Lower leg skin (tissue), 3 donors: ENCODE results near the gene STARD13.

Experiments
- CTCF ChIP-seq, 3 donors: fragments of 450-650 bp; IDR thresholded peaks; one replicate each; pipeline ENCODE4 v1.5.1; 2016; ENCODE audit warnings: antibody characterized with exemption in 3 of 3, mild to moderate bottlenecking in 3 of 3, moderate library complexity in 2 of 3
- POLR2A ChIP-seq, 2 donors: fragments of 450-650 bp; IDR thresholded peaks; one replicate each; pipeline ENCODE4 v1.6.1; 2016 to 2017; ENCODE audit warnings: antibody characterized with exemption in 2 of 2, mild to moderate bottlenecking in 1 of 2, moderate library complexity in 1 of 2

DNA sequence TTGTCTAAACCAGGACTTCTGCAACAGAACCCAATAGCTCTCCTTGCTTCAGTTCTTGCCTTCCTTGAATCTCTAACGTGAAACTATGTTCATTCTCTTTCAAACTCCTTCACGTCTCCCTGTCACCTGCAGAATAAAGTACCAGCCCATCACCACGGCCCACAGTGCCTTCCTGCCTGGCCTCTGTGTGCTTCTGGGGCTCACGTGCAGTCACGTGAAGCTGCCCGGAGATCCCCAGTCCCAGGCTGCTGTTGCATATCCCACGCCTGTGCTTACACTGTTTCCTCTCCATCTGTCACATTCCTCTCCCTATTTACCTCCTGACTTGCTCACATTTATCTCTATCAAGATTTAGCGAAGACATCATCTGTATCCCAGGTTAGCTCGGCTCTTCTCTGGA is 102.8 kb downstream of the STARD13 start:
- TF ChIP-seq CTCF (IDR thresholded peaks at IDR 0.05) (no peak), POLR2A (IDR thresholded peaks at IDR 0.05) (no peak)
